ENCODE measurements around the gene KCNQ1.

DNA sequence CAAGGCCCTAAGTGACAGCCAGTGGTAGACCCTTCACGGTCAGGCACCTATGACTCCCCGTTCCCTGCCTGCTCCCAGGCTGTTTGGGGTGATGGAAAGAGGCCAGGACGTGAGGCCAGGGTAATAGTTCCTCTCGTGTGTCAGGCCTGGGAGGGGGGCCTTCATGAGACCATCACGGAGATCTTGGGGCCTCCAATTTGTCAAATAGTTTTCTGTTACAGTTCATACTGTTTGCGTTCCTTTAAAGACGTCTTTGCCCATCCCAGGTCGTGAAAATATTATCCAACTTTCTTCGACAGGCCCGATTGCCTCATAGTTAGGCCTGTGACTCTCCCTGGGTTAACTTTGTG lies 317.2 kb downstream of the KCNQ1 start:
- TF ChIP-seq EP300 (IDR thresholded peaks at IDR 0.05) (no peak), POLR2A (IDR thresholded peaks at IDR 0.05) (no peak), POLR2AphosphoS5 (IDR thresholded peaks at IDR 0.05) (no peak)
- TF ChIP-seq, protein P1, sequence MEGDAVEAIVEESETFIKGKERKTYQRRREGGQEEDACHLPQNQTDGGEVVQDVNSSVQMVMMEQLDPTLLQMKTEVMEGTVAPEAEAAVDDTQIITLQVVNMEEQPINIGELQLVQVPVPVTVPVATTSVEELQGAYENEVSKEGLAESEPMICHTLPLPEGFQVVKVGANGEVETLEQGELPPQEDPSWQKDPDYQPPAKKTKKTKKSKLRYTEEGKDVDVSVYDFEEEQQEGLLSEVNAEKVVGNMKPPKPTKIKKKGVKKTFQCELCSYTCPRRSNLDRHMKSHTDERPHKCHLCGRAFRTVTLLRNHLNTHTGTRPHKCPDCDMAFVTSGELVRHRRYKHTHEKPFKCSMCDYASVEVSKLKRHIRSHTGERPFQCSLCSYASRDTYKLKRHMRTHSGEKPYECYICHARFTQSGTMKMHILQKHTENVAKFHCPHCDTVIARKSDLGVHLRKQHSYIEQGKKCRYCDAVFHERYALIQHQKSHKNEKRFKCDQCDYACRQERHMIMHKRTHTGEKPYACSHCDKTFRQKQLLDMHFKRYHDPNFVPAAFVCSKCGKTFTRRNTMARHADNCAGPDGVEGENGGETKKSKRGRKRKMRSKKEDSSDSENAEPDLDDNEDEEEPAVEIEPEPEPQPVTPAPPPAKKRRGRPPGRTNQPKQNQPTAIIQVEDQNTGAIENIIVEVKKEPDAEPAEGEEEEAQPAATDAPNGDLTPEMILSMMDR (IDR thresholded peaks at IDR 0.05), result no peak

Measured in upper lobe of left lung (tissue), 4 donors.